H9 (cell line): ENCODE data around the gene LGSN. TPM values are rescaled to one million over a fixed set of nuclear protein-coding genes. Genes with fewer than 3 reads are reported as not detected.
"Not testable (repeated sequence)": the region's sequence is repeated elsewhere in the genome, so short reads cannot be mapped to it uniquely, and the experiment has no call there.

Source experiments
- DNase-seq: peaks from one replicate; pipeline ENCODE4 v3.0.0-alpha.2; 2017
- H2AFZ ChIP-seq: one replicate; pipeline ENCODE4 v1.6.1; 2013; ENCODE audit warnings: mild to moderate bottlenecking, low read length, control low read depth, moderate library complexity
- H2AK5ac ChIP-seq: 2 replicates; pipeline ENCODE4 v1.6.1; 2013; ENCODE audit warnings: low read length, control low read depth, mixed read lengths; ENCODE audit not compliant: insufficient read length
- H2BK120ac ChIP-seq: one replicate; pipeline ENCODE4 v1.6.1; 2013; ENCODE audit warnings: low read depth, mild to moderate bottlenecking, low read length, control low read depth, inconsistent platforms; ENCODE audit not compliant: poor library complexity, severe bottlenecking
- H2BK12ac ChIP-seq: 2 replicates; pipeline ENCODE4 v1.6.1; 2013; ENCODE audit warnings: low read length, control low read depth, mixed read lengths, low read depth; ENCODE audit not compliant: insufficient read length
- H2BK15ac ChIP-seq: 2 replicates; pipeline ENCODE4 v1.6.1; 2013; ENCODE audit warnings: low read depth, low read length, control low read depth
- H2BK20ac ChIP-seq: one replicate; pipeline ENCODE4 v1.6.1; 2013; ENCODE audit warnings: low read depth, mild to moderate bottlenecking, low read length, control low read depth, inconsistent platforms; ENCODE audit not compliant: poor library complexity, severe bottlenecking
- H2BK5ac ChIP-seq: 2 replicates; pipeline ENCODE4 v1.6.1; 2013; ENCODE audit warnings: low read length, control low read depth, mixed read lengths; ENCODE audit not compliant: insufficient read length
- H3K14ac ChIP-seq: 2 replicates; pipeline ENCODE4 v1.6.1; 2013; ENCODE audit warnings: low read length, control low read depth; ENCODE audit not compliant: insufficient read depth
- H3K18ac ChIP-seq: 2 replicates; pipeline ENCODE4 v1.6.1; 2013; ENCODE audit warnings: low read depth, mild to moderate bottlenecking, mixed read lengths, low read length, control low read depth; ENCODE audit not compliant: insufficient read length
- H3K23ac ChIP-seq: 2 replicates; pipeline ENCODE4 v1.6.1; 2013; ENCODE audit warnings: low read length, control low read depth, mixed read lengths, low read depth; ENCODE audit not compliant: insufficient read length
- H3K23me2 ChIP-seq: 2 replicates; pipeline ENCODE4 v1.6.1; 2013; ENCODE audit warnings: low read depth, mild to moderate bottlenecking, mixed read lengths, low read length, control low read depth; ENCODE audit not compliant: insufficient read length, poor library complexity, severe bottlenecking
- H3K27ac ChIP-seq: 2 replicates; pipeline ENCODE4 v1.5.1; 2013; ENCODE audit warnings: low read length, control low read depth, mixed read lengths, low read depth; ENCODE audit not compliant: insufficient read length
- H3K27me3 ChIP-seq: 2 replicates; pipeline ENCODE4 v1.6.1; 2013; ENCODE audit warnings: low read length, control low read depth, inconsistent platforms; ENCODE audit not compliant: insufficient read depth
- H3K4ac ChIP-seq: 2 replicates; pipeline ENCODE4 v1.6.1; 2013; ENCODE audit warnings: low read depth, mild to moderate bottlenecking, control low read depth, inconsistent platforms, low read length, moderate library complexity
- H3K4me1 ChIP-seq: 2 replicates; pipeline ENCODE4 v1.6.1; 2013; ENCODE audit warnings: low read length, control low read depth, inconsistent platforms; ENCODE audit not compliant: insufficient read depth
- H3K4me2 ChIP-seq: 2 replicates; pipeline ENCODE4 v1.6.1; 2013; ENCODE audit warnings: low read length, control low read depth, mixed read lengths; ENCODE audit not compliant: insufficient read length, insufficient read depth
- H3K56ac ChIP-seq: 2 replicates; pipeline ENCODE4 v1.6.1; 2013; ENCODE audit warnings: low read depth, mild to moderate bottlenecking, mixed read lengths, low read length, control low read depth; ENCODE audit not compliant: insufficient read length
- H3K79me1 ChIP-seq: 2 replicates; pipeline ENCODE4 v1.6.1; 2013; ENCODE audit warnings: low read depth, mild to moderate bottlenecking, moderate library complexity, low read length, control low read depth, inconsistent platforms; ENCODE audit not compliant: insufficient read depth, poor library complexity, severe bottlenecking
- H3K79me2 ChIP-seq: 2 replicates; pipeline ENCODE4 v1.6.1; 2013; ENCODE audit warnings: low read length, control low read depth, inconsistent platforms; ENCODE audit not compliant: insufficient read depth
- H3K9ac ChIP-seq: 2 replicates; pipeline ENCODE4 v1.6.1; 2013; ENCODE audit warnings: low read length, control low read depth, mixed read lengths; ENCODE audit not compliant: insufficient read length; ENCODE audit errors: extremely low read depth
- H3K9me3 ChIP-seq: one replicate; pipeline ENCODE4 v1.6.1; 2013; ENCODE audit warnings: low read depth, low read length, inconsistent platforms; ENCODE audit not compliant: control insufficient read depth
- H3T11ph ChIP-seq: one replicate; pipeline ENCODE4 v1.6.1; 2013; ENCODE audit warnings: mild to moderate bottlenecking, low read length, control low read depth, inconsistent platforms
- H4K20me1 ChIP-seq: one replicate; pipeline ENCODE4 v1.6.1; 2013; ENCODE audit not compliant: control insufficient read depth, insufficient read length, insufficient read depth
- H4K5ac ChIP-seq: 2 replicates; pipeline ENCODE4 v1.6.1; 2013; ENCODE audit warnings: low read depth, mild to moderate bottlenecking, mixed read lengths, low read length, control low read depth; ENCODE audit not compliant: insufficient read length
- H4K8ac ChIP-seq: replicated peaks from 2 replicates; pipeline ENCODE4 v1.6.1; 2013; ENCODE audit warnings: low read length, control low read depth, mixed read lengths, low read depth; ENCODE audit not compliant: insufficient read length
- H4K91ac ChIP-seq: 2 replicates; pipeline ENCODE4 v1.6.1; 2013; ENCODE audit warnings: low read depth, mild to moderate bottlenecking, moderate library complexity, mixed read lengths, low read length, control low read depth; ENCODE audit not compliant: insufficient read length
- H3K27ac Mint-ChIP-seq, 3 experiments: 2 replicates in 2 of 3; 3 replicates in 1 of 3; pipeline ENCODE4 v1.8.0; 2020 to 2021; ENCODE audit warnings: mixed read lengths in 3 of 3, mild to moderate bottlenecking in 1 of 3, moderate library complexity in 1 of 3
- H3K27me3 Mint-ChIP-seq: 2 replicates; pipeline ENCODE4 v1.8.0; 2021; ENCODE audit warnings: low read depth, mild to moderate bottlenecking, moderate library complexity, mixed read lengths
- H3K36me3 Mint-ChIP-seq, 3 experiments: 2 replicates in 2 of 3; 3 replicates in 1 of 3; pipeline ENCODE4 v1.8.0; 2020 to 2021; ENCODE audit warnings: low read depth in 3 of 3, mixed read lengths in 3 of 3; ENCODE audit not compliant: insufficient read depth in 1 of 3
- H3K4me1 Mint-ChIP-seq, 2 experiments: 2 replicates each; pipeline ENCODE4 v1.8.0; 2020; ENCODE audit warnings: mixed read lengths in 2 of 2
- H3K4me3 Mint-ChIP-seq, 2 experiments: 2 replicates in 1 of 2; 3 replicates in 1 of 2; pipeline ENCODE4 v1.8.0; 2020 to 2021; ENCODE audit warnings: mild to moderate bottlenecking in 2 of 2, mixed read lengths in 2 of 2, moderate library complexity in 1 of 2
- H3K9me3 Mint-ChIP-seq, 2 experiments: 2 replicates in 1 of 2; 3 replicates in 1 of 2; pipeline ENCODE4 v1.8.0; 2020; ENCODE audit warnings: mild to moderate bottlenecking in 2 of 2, mixed read lengths in 2 of 2, moderate library complexity in 1 of 2
- WGBS: extraction: QIAGEN DNeasy Blood & Tissue Kit; methylation state at CpG from one replicate; pipeline ENCODE4 v1.1.7; 2013; ENCODE audit warnings: missing lambda C conversion rate, low lambda C conversion rate, mixed read lengths; ENCODE audit not compliant: insufficient read length; ENCODE audit errors: extremely low coverage; 5-methylcytosine and 5-hydroxymethylcytosine counted together
- total RNA-seq: library from RNA; stranded (reverse); gene quantifications from 2 replicates; pipeline ENCODE4 v1.2.1, GENCODE V29; 2021
- TF ChIP-seq, protein P1 (sequence below): fragments of 200-600 bp; sonication (generic); conservative IDR thresholded peaks from 3 replicates; pipeline ENCODE4 v1.8.0; 2021; ENCODE audit warnings: antibody characterized with exemption, mild to moderate bottlenecking

The LGSN gene
- total RNA-seq, 1 experiment from 2014 or later: 0.13 TPM

DNA sequence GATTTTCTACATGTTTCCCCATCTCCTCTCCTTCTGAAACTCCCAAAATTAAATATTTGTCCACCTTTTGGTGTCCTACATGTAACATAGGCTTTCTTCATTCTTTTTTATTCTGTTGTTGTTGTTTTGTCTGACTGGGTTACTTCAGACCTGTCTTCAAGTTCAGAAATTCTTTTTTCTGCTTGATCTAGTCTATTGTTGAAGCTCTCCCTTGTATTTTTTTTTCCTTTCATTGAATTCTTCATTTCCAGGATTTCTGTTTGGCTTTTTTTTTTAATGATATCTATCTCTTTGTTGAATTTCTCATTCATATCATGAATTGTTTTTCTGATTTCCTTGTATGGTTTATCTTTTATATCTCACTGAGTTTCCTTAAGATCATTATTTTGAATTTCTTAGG lies 20.6 kb upstream of the LGSN start:
- Mint-ChIP-seq H3K4me1 (no peaks in the 10 kb centered on the region), H3K36me3 (0 out of 7 replicates have a peak, but pooled peaks cover 0 to 5% (median 0%) of the 10 kb centered on the region in 3 experiments), H3K27ac (no peak overlapping the region), H3K27me3 (no peaks in the 10 kb centered on the region), H3K9me3 (peaks cover 11% of the 10 kb centered on the region in 2 experiments; a peak in 4 of 5 replicates), H3K4me3 (no peak overlapping the region)
- TF ChIP-seq, protein P1, sequence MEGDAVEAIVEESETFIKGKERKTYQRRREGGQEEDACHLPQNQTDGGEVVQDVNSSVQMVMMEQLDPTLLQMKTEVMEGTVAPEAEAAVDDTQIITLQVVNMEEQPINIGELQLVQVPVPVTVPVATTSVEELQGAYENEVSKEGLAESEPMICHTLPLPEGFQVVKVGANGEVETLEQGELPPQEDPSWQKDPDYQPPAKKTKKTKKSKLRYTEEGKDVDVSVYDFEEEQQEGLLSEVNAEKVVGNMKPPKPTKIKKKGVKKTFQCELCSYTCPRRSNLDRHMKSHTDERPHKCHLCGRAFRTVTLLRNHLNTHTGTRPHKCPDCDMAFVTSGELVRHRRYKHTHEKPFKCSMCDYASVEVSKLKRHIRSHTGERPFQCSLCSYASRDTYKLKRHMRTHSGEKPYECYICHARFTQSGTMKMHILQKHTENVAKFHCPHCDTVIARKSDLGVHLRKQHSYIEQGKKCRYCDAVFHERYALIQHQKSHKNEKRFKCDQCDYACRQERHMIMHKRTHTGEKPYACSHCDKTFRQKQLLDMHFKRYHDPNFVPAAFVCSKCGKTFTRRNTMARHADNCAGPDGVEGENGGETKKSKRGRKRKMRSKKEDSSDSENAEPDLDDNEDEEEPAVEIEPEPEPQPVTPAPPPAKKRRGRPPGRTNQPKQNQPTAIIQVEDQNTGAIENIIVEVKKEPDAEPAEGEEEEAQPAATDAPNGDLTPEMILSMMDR: no peak
- H2AK5ac ChIP-seq: no peak overlapping the region
- no peak overlapping the region for H3K14ac ChIP-seq
- no peak overlapping the region for H3K18ac ChIP-seq
- H3K23me2 ChIP-seq: no peaks in the 10 kb centered on the region
- H3K23ac ChIP-seq: no peak overlapping the region
- H3K4me2 ChIP-seq: no peak overlapping the region
- no peak overlapping the region for H3K9ac ChIP-seq
- no peaks in the 10 kb centered on the region for H3K79me1 ChIP-seq
- H4K8ac ChIP-seq: no peak overlapping the region
- no peak overlapping the region for H4K91ac ChIP-seq
- H3K4ac ChIP-seq: no peak overlapping the region
- no peak overlapping the region for H4K5ac ChIP-seq
- no peaks in the 10 kb centered on the region for H3K4me1 ChIP-seq
- H2BK12ac ChIP-seq: no peak overlapping the region
- no peak overlapping the region for H2BK20ac ChIP-seq
- DNase-seq: no peak
- H3K79me2 ChIP-seq: no peaks in the 10 kb centered on the region
- H2BK120ac ChIP-seq: no peak overlapping the region
- H3K27me3 ChIP-seq: no peaks in the 10 kb centered on the region
- no peak overlapping the region for H3T11ph ChIP-seq
- no peaks in the 10 kb centered on the region for H3K9me3 ChIP-seq
- no peak overlapping the region for H3K56ac ChIP-seq
- H3K27ac ChIP-seq: no peak overlapping the region
- no peak overlapping the region for H2BK15ac ChIP-seq
- H2BK5ac ChIP-seq: no peak overlapping the region
- no peaks in the 10 kb centered on the region for H4K20me1 ChIP-seq
- no peak overlapping the region for H2AFZ ChIP-seq

DNA sequence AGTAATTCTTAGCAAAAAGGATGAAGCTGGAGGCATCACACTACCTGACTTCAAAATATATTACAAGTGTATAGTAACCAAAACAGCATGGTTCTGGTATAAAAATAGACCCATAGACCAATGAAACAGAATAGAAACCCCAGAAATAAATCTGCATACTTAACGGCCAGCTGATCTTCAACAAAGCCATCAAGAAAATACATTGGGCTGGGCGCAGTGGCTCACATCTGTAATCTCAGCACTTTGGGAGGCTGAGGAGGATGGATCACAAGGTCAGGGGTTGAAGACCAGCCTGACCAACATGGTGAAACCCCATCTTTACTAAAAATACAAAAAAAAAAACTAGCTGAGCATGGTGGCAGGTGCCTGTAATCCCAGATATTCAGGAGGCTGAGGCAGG lies 14.9 kb upstream of the LGSN start:
- H4K5ac ChIP-seq, H3K4ac ChIP-seq, H3K4me1 ChIP-seq, H3K56ac ChIP-seq, H3K27me3 Mint-ChIP-seq, DNase-seq, H3K4me2 ChIP-seq, H3K79me1 ChIP-seq, H4K8ac ChIP-seq, H3K27ac ChIP-seq, H2BK12ac ChIP-seq, H3K79me2 ChIP-seq, H2BK120ac ChIP-seq, H2BK5ac ChIP-seq, H3K23me2 ChIP-seq, H3T11ph ChIP-seq, H4K20me1 ChIP-seq, H3K9ac ChIP-seq, H2BK15ac ChIP-seq, H4K91ac ChIP-seq, H3K14ac ChIP-seq, H3K27me3 ChIP-seq, H3K18ac ChIP-seq, H2AK5ac ChIP-seq, H3K27ac Mint-ChIP-seq, H2BK20ac ChIP-seq, H2AFZ ChIP-seq, H3K4me3 Mint-ChIP-seq, H3K36me3 Mint-ChIP-seq, H3K9me3 ChIP-seq, H3K23ac ChIP-seq: not testable (repeated sequence)
- peaks cover 9 to 28% of the 10 kb centered on the region in 2 experiments for H3K9me3 Mint-ChIP-seq
- peaks cover 16 to 26% of the 10 kb centered on the region in 2 experiments for H3K4me1 Mint-ChIP-seq
- WGBS: no CpG with 5 or more reads among the region's 2 CpGs
